GM19468 (cell line): ENCODE results near the gene ZKSCAN8.

Source experiments
- ATAC-seq: cut with Tn5 transposase; IDR thresholded peaks from one replicate; pipeline ENCODE4 v1.9.1; 2021; ENCODE audit warnings: mild to moderate bottlenecking, moderate library complexity, moderate number of reproducible peaks; ENCODE audit not compliant: unreplicated experiment; ENCODE audit errors: extremely low read depth

ZKSCAN8 gene

GRCh38 chr6:28200020-28200419, 58.3 kb downstream of the ZKSCAN8 start:
- ATAC-seq: no peak

- no peak for ATAC-seq
Measured at GRCh38 chr6:28203201-28203600, 61.5 kb downstream of the ZKSCAN8 start.

- ATAC-seq: no peak
Measured at GRCh38 chr6:28205879-28206278, 64.2 kb downstream of the ZKSCAN8 start.

- no peak for ATAC-seq
Measured at GRCh38 chr6:28206527-28206926, 64.8 kb downstream of the ZKSCAN8 start.

- no peak for ATAC-seq
Measured at GRCh38 chr6:28206928-28207509, 65.3 kb downstream of the ZKSCAN8 start.

GRCh38 chr6:28207510-28208110, 65.9 kb downstream of the ZKSCAN8 start:
- no peak for ATAC-seq

GRCh38 chr6:28208111-28208659, 66.5 kb downstream of the ZKSCAN8 start:
- ATAC-seq: no peak
